ENCODE data around the gene PIM1. TPM values are rescaled to one million over a fixed set of nuclear protein-coding genes. Genes with fewer than 3 reads are reported as not detected.

Gene PIM1
- total RNA-seq, 1 experiment from 2014 or later, result 47.5 TPM

DNA sequence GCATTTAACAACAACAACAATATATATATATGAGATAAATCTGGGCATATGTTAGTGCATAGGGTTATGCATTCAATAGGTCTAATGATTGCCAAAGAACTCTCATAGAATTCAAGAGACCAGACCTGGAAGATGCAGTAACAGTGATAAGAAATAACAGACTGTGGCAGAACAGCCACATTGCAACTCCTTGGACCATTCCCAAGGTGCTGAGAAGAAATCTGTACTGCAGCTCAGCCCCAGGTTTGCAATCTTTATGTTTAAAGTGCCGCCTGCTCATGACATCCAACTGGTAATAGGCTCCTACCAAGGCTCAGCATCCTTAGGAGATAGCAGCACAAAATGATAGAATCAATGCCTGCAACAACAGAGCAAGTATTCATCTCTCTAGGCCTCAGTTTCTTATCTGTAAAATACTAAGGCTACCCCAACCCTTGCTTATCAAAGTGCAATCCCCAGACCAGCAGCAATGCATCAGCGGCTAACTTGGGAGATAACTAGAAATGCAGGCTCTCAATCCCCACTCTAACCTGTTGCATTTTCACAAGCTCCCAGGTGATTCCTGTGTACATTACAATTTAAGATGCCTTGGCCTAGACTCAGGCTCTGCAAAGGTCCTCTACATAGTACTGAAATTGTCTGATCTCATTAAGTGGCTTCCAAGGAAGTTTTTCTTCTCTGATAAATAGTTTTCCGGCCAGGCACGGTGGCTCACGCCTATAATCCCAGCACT lies 30.6 kb upstream of the PIM1 start:
- no peak for DNase-seq
- H3K4me1 ChIP-seq (ENCODE audit: insufficient read depth, low read length), result peaks cover 7% of the 10 kb centered on the region; the same call in 1 of the 2 replicates
- peak overlapping the region; percentile 9 for H2BK12ac ChIP-seq (ENCODE audit: insufficient read length, low read depth, low read length)
- no peak overlapping the region for H3T11ph ChIP-seq (ENCODE audit: low read length)
- H3K9me3 ChIP-seq (ENCODE audit: control insufficient read depth, low read depth, low read length), result no peaks in the 10 kb centered on the region
- H2BK5ac ChIP-seq (ENCODE audit: insufficient read length, low read length), result no peak overlapping the region
- H4K5ac ChIP-seq (ENCODE audit: insufficient read length, low read depth, low read length), result no peak overlapping the region
- H3K4me1 Mint-ChIP-seq, result peaks cover 66 to 92% of the 10 kb centered on the region in 2 experiments
- H2AK5ac ChIP-seq (ENCODE audit: insufficient read length, low read length), result no peak overlapping the region
- peak overlapping the region; percentile 28 for H3K9ac ChIP-seq (ENCODE audit: extremely low read depth, insufficient read length, low read length)
- no peaks in the 10 kb centered on the region for H3K27me3 Mint-ChIP-seq (ENCODE audit: low read depth)
- no peak overlapping the region for H3K18ac ChIP-seq (ENCODE audit: insufficient read length, low read depth, low read length)
- no peak overlapping the region for H2AFZ ChIP-seq (ENCODE audit: low read length)
- no peak overlapping the region for H3K14ac ChIP-seq (ENCODE audit: insufficient read depth, low read length)
- peak overlapping the region; percentile 100 for H3K27ac ChIP-seq (ENCODE audit: insufficient read length, low read depth, low read length)
- H3K4me2 ChIP-seq (ENCODE audit: insufficient read depth, insufficient read length, low read length), result no peak overlapping the region
- no peak overlapping the region for H3K56ac ChIP-seq (ENCODE audit: insufficient read length, low read depth, low read length)
- peaks cover 3 to 11% (median 5%) of the 10 kb centered on the region in 3 experiments for H3K36me3 Mint-ChIP-seq (ENCODE audit: insufficient read depth in 1 of 3, low read depth in 3 of 3)
- peak overlapping the region in 1 of 2 experiments; percentile 45; a peak in 1 of 5 replicates for H3K4me3 Mint-ChIP-seq
- H3K9me3 Mint-ChIP-seq, result peaks cover 0 to 3% of the 10 kb centered on the region in 2 experiments; a peak in 2 of 5 replicates
- no peak overlapping the region for H2BK120ac ChIP-seq (ENCODE audit: low read depth, low read length, poor library complexity, severe bottlenecking)
- no peak overlapping the region for H2BK15ac ChIP-seq (ENCODE audit: low read depth, low read length)
- WGBS (ENCODE audit: extremely low coverage, insufficient read length, low lambda C conversion rate), result no CpG with 5 or more reads among the region's 5 CpGs
- H3K79me2 ChIP-seq (ENCODE audit: insufficient read depth, low read length), result peaks cover 14% of the 10 kb centered on the region; the same call in 1 of the 2 replicates
- H3K79me1 ChIP-seq (ENCODE audit: insufficient read depth, low read depth, low read length, poor library complexity, severe bottlenecking), result no peaks in the 10 kb centered on the region
- peak overlapping the region; percentile 60 to 100 (median 82); a peak in 6 of 7 replicates for H3K27ac Mint-ChIP-seq
- H3K27me3 ChIP-seq (ENCODE audit: insufficient read depth, low read length), result no peaks in the 10 kb centered on the region
- peaks cover 19% of the 10 kb centered on the region for H3K23me2 ChIP-seq (ENCODE audit: insufficient read length, low read depth, low read length, poor library complexity, severe bottlenecking)
- H4K20me1 ChIP-seq (ENCODE audit: control insufficient read depth, insufficient read depth, insufficient read length), result no peaks in the 10 kb centered on the region
- no peak overlapping the region for H3K4ac ChIP-seq (ENCODE audit: low read depth, low read length)
- TF ChIP-seq, protein P1, sequence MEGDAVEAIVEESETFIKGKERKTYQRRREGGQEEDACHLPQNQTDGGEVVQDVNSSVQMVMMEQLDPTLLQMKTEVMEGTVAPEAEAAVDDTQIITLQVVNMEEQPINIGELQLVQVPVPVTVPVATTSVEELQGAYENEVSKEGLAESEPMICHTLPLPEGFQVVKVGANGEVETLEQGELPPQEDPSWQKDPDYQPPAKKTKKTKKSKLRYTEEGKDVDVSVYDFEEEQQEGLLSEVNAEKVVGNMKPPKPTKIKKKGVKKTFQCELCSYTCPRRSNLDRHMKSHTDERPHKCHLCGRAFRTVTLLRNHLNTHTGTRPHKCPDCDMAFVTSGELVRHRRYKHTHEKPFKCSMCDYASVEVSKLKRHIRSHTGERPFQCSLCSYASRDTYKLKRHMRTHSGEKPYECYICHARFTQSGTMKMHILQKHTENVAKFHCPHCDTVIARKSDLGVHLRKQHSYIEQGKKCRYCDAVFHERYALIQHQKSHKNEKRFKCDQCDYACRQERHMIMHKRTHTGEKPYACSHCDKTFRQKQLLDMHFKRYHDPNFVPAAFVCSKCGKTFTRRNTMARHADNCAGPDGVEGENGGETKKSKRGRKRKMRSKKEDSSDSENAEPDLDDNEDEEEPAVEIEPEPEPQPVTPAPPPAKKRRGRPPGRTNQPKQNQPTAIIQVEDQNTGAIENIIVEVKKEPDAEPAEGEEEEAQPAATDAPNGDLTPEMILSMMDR (conservative IDR thresholded peaks at IDR 0.05), result no peak
- no peak overlapping the region for H4K8ac ChIP-seq (replicated peaks; ENCODE audit: insufficient read length, low read depth, low read length)
- H2BK20ac ChIP-seq (ENCODE audit: low read depth, low read length, poor library complexity, severe bottlenecking), result no peak overlapping the region
- H4K91ac ChIP-seq (ENCODE audit: insufficient read length, low read depth, low read length), result peak overlapping the region; percentile 60
- no peak overlapping the region for H3K23ac ChIP-seq (ENCODE audit: insufficient read length, low read depth, low read length)
